Neural progenitor cell (in vitro differentiated cells): ENCODE results near the gene IL6.

Source experiments
- EZH2 ChIP-seq: fragments of 200-600 bp; sonication (generic); IDR thresholded peaks from 2 replicates; pipeline ENCODE4 v1.6.1; 2017; ENCODE audit warnings: antibody characterized with exemption, mild to moderate bottlenecking, moderate library complexity
- EZH2phosphoT487 ChIP-seq: fragments of 200-600 bp; sonication (generic); IDR thresholded peaks from 2 replicates; pipeline ENCODE4 v1.6.1; 2017; ENCODE audit warnings: antibody characterized with exemption
- TF ChIP-seq, protein P1 (sequence below): fragments of 200-600 bp; sonication (generic); IDR thresholded peaks from 2 replicates; pipeline ENCODE4 v1.5.1; 2017; ENCODE audit warnings: antibody characterized with exemption, mild to moderate bottlenecking

DNA sequence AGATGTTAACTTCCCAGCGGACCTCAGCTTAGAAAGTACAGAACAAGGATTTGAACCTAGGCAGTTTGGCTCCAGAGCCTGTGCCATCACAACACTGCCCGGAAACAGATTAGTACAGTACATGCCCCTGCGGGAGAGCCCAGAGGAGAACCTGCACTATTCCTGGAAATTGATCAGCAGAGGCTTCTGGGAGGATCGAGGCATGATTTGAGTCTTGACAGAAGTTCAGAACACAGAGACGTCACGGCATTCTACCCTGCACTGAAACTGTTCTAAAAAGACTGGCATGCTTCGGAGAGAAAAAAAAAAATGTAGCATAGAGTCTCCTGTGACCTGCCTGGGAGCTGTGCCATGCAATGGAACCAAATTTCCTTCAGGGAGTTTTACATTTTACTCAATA, 9.2 kb upstream of the IL6 start:
- TF ChIP-seq, protein P1, sequence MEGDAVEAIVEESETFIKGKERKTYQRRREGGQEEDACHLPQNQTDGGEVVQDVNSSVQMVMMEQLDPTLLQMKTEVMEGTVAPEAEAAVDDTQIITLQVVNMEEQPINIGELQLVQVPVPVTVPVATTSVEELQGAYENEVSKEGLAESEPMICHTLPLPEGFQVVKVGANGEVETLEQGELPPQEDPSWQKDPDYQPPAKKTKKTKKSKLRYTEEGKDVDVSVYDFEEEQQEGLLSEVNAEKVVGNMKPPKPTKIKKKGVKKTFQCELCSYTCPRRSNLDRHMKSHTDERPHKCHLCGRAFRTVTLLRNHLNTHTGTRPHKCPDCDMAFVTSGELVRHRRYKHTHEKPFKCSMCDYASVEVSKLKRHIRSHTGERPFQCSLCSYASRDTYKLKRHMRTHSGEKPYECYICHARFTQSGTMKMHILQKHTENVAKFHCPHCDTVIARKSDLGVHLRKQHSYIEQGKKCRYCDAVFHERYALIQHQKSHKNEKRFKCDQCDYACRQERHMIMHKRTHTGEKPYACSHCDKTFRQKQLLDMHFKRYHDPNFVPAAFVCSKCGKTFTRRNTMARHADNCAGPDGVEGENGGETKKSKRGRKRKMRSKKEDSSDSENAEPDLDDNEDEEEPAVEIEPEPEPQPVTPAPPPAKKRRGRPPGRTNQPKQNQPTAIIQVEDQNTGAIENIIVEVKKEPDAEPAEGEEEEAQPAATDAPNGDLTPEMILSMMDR = no peak
- TF ChIP-seq EZH2 (no peak), EZH2phosphoT487 (no peak)
